GM12891 (cell line): ENCODE measurements around the gene MTSS2.
"Not testable (repeated sequence)": the region's sequence is repeated elsewhere in the genome, so short reads cannot be mapped to it uniquely, and the experiment has no call there.

Experiments used
- DNase-seq: peaks from one replicate; pipeline ENCODE4 v3.0.0; 2011; ENCODE audit warnings: low spot score; ENCODE audit not compliant: insufficient read length
- FAIRE-seq: peaks from 2 replicates; lab custom pipeline; 2011; peaks lifted over from hg19 to GRCh38; lab: Jason Lieb, UNC
- PAX5 ChIP-seq: IDR thresholded peaks from 2 replicates; pipeline ENCODE4 v1.6.1; 2011; ENCODE audit warnings: low read length, moderate library complexity, mild to moderate bottlenecking; ENCODE audit not compliant: insufficient read depth, severe bottlenecking
- POLR2A ChIP-seq: IDR thresholded peaks from 2 replicates; pipeline ENCODE4 v1.6.1; 2011; ENCODE audit warnings: low read depth, low read length, control low read depth
- POLR2AphosphoS5 ChIP-seq: IDR thresholded peaks from 2 replicates; pipeline ENCODE4 v1.6.1; 2011; ENCODE audit warnings: low read depth, low read length, control low read depth
- POU2F2 ChIP-seq: IDR thresholded peaks from 2 replicates; pipeline ENCODE4 v1.6.1; 2011; ENCODE audit warnings: low read depth, mild to moderate bottlenecking, control low read depth, low read length, moderate library complexity
- SPI1 ChIP-seq: IDR thresholded peaks from 2 replicates; pipeline ENCODE4 v1.6.1; 2011; ENCODE audit warnings: low read depth, low read length, control low read depth
- TAF1 ChIP-seq: IDR thresholded peaks from 2 replicates; pipeline ENCODE4 v1.6.1; 2011; ENCODE audit warnings: low read depth, low read length, control low read depth

The MTSS2 gene

GRCh38 chr16:70653406-70653805 is 32.4 kb downstream of the MTSS2 start:
- no peak for DNase-seq
- TF ChIP-seq POLR2A (no peak), POLR2AphosphoS5 (no peak), POU2F2 (no peak), SPI1 (no peak), TAF1 (no peak), PAX5 (no peak)
- no peak for FAIRE-seq

GRCh38 chr16:70652322-70652721 is 33.5 kb downstream of the MTSS2 start:
- FAIRE-seq (no peak), DNase-seq (no peak)
- no peak for TF ChIP-seq POLR2AphosphoS5
- no peak for TF ChIP-seq PAX5
- TF ChIP-seq POLR2A, result no peak
- no peak for TF ChIP-seq POU2F2
- no peak for TF ChIP-seq SPI1
- TF ChIP-seq TAF1, result no peak

GRCh38 chr16:70651524-70651923 is 34.3 kb downstream of the MTSS2 start:
- no peak for FAIRE-seq
- no peak for DNase-seq
- TF ChIP-seq POLR2A (no peak), SPI1 (no peak), TAF1 (no peak), PAX5 (no peak), POU2F2 (no peak), POLR2AphosphoS5 (no peak)

- no peak for TF ChIP-seq TAF1
- no peak for TF ChIP-seq POU2F2
- no peak for TF ChIP-seq POLR2AphosphoS5
- no peak for TF ChIP-seq SPI1
- no peak for TF ChIP-seq POLR2A
- TF ChIP-seq PAX5, result no peak
- FAIRE-seq (no peak), DNase-seq (no peak)
Observed at GRCh38 chr16:70650216-70650615, 35.6 kb downstream of the MTSS2 start.

- DNase-seq (no peak), FAIRE-seq (no peak)
- TF ChIP-seq POLR2AphosphoS5 (no peak), TAF1 (no peak), POU2F2 (no peak), POLR2A (no peak), PAX5 (no peak), SPI1 (no peak)
Observed at GRCh38 chr16:70649300-70649699, 36.6 kb downstream of the MTSS2 start.

GRCh38 chr16:70648606-70649005 is 37.2 kb downstream of the MTSS2 start:
- no peak for TF ChIP-seq SPI1
- no peak for TF ChIP-seq PAX5
- TF ChIP-seq POLR2AphosphoS5, result no peak
- no peak for TF ChIP-seq POLR2A
- no peak for TF ChIP-seq POU2F2
- no peak for TF ChIP-seq TAF1
- FAIRE-seq, result no peak

GRCh38 chr16:70647441-70648359 is 38.2 kb downstream of the MTSS2 start:
- no peak for TF ChIP-seq POU2F2
- TF ChIP-seq POLR2A, result no peak
- no peak for TF ChIP-seq PAX5
- no peak for TF ChIP-seq SPI1
- no peak for TF ChIP-seq TAF1
- TF ChIP-seq POLR2AphosphoS5, result no peak
- no peak for FAIRE-seq
- no peak for DNase-seq

More at GRCh38 chr16:70648606-70649005, 37.2 kb downstream of the MTSS2 start:
- DNase-seq, result no peak

GRCh38 chr16:70646260-70647241 is 39.3 kb downstream of the MTSS2 start, which contains the start of gene IL34:
Gene IL34 (plus strand): TSS chr16:70646559. CDS start chr16:70646948, 389 bp downstream.
- FAIRE-seq, result no peak
- DNase-seq, result no peak
- TF ChIP-seq SPI1 (no peak), POLR2AphosphoS5 (no peak), PAX5 (no peak), POLR2A (no peak), POU2F2 (no peak), TAF1 (no peak)

- DNase-seq, result no peak
- no peak for FAIRE-seq
- no peak for TF ChIP-seq SPI1
- no peak for TF ChIP-seq TAF1
- no peak for TF ChIP-seq POLR2A
- TF ChIP-seq POLR2AphosphoS5, result no peak
- no peak for TF ChIP-seq POU2F2
- TF ChIP-seq PAX5, result no peak
Observed at GRCh38 chr16:70644763-70645597, 40.9 kb downstream of the MTSS2 start.

- not testable (repeated sequence) for DNase-seq, FAIRE-seq
Observed at GRCh38 chr16:70643264-70643663, 42.6 kb downstream of the MTSS2 start.
